Fibroblast of lung (primary cell): Measurements from ENCODE around the gene CCDC157. TPM values are rescaled to one million over a fixed set of nuclear protein-coding genes. Genes with fewer than 3 reads are reported as not detected.

Experiments
- DNase-seq, 2 donors: peaks; one replicate each; pipeline versions ENCODE4 v3.0.0 to v3.0.0-alpha.2; 2010; ENCODE audit warnings: low read depth in 2 of 2
- H2AFZ ChIP-seq: 2 replicates; pipeline ENCODE4 v1.5.1; 2012; ENCODE audit warnings: low read length, control low read depth, inconsistent platforms
- H3K27ac ChIP-seq: 2 replicates; pipeline ENCODE4 v1.5.1; 2011; ENCODE audit warnings: low read length, control low read depth; ENCODE audit not compliant: insufficient read depth
- H3K27me3 ChIP-seq: 2 replicates; pipeline ENCODE4 v1.5.1; 2011; ENCODE audit warnings: mild to moderate bottlenecking, low read length; ENCODE audit not compliant: control insufficient read depth, insufficient read depth
- H3K36me3 ChIP-seq: 2 replicates; pipeline ENCODE4 v1.5.1; 2011; ENCODE audit warnings: low read length; ENCODE audit not compliant: control insufficient read depth, insufficient read depth
- H3K4me1 ChIP-seq: 2 replicates; pipeline ENCODE4 v1.5.1; 2011; ENCODE audit warnings: low read length; ENCODE audit not compliant: control insufficient read depth, insufficient read depth; ENCODE audit errors: extremely low read depth
- H3K4me2 ChIP-seq: 2 replicates; pipeline ENCODE4 v1.5.1; 2011; ENCODE audit warnings: low read length, control low read depth; ENCODE audit not compliant: insufficient read depth; ENCODE audit errors: extremely low read depth
- H3K4me3 ChIP-seq, 4 experiments: fragments of 200-600 bp in 1 of 4; sonication (generic) in 1 of 4; replicated peaks in 1 of 4; 2 replicates each; pipeline ENCODE4 v1.5.1; 2011 to 2016; ENCODE audit warnings: low read length in 4 of 4, low read depth in 3 of 4, mild to moderate bottlenecking in 3 of 4, control low read depth in 2 of 4, inconsistent platforms in 1 of 4, mixed read lengths in 1 of 4; ENCODE audit not compliant: insufficient read depth in 1 of 4; ENCODE audit errors: control extremely low read depth in 1 of 4
- H3K79me2 ChIP-seq: 2 replicates; pipeline ENCODE4 v1.5.1; 2012; ENCODE audit warnings: mild to moderate bottlenecking, low read length, inconsistent platforms; ENCODE audit not compliant: control insufficient read depth, insufficient read depth
- H3K9ac ChIP-seq: 2 replicates; pipeline ENCODE4 v1.5.1; 2011; ENCODE audit warnings: mild to moderate bottlenecking, low read length, control low read depth; ENCODE audit not compliant: insufficient read depth
- H3K9me3 ChIP-seq: 2 replicates; pipeline ENCODE4 v1.5.1; 2012; ENCODE audit warnings: low read depth, low read length; ENCODE audit not compliant: control insufficient read depth, insufficient read depth
- H4K20me1 ChIP-seq: 2 replicates; pipeline ENCODE4 v1.5.1; 2011; ENCODE audit warnings: low read length; ENCODE audit not compliant: control insufficient read depth, insufficient read depth; ENCODE audit errors: extremely low read depth
- CTCF ChIP-seq, 2 donors: IDR thresholded peaks in 1 of 2; conservative IDR thresholded peaks in 1 of 2; 1 replicate in 1 of 2; 2 replicates in 1 of 2; pipeline ENCODE4 v1.5.1; 2011 to 2012; ENCODE audit warnings: low read length in 2 of 2, control low read depth in 1 of 2, inconsistent platforms in 1 of 2, low read depth in 1 of 2, mild to moderate bottlenecking in 1 of 2
- EZH2 ChIP-seq: IDR thresholded peaks from 2 replicates; pipeline ENCODE4 v1.5.1; 2012; ENCODE audit warnings: low read length, control low read depth, mild to moderate bottlenecking; ENCODE audit errors: missing control alignments
- polyA plus RNA-seq, 2 donors: library from polyadenylated mRNA; depleted of rRNA in 1 of 2; stranded (reverse) in 1 of 2; unstranded in 1 of 2; fragments of >200 nt; gene quantifications; 2 replicates each; pipeline ENCODE4 v1.2.1, GENCODE V29; 2011 to 2012; ENCODE audit warnings: missing spikeins in 1 of 2
- total RNA-seq: library from RNA; depleted of rRNA; stranded (reverse); fragments of >200 nt; gene quantifications from 2 replicates; pipeline ENCODE4 v1.2.1, GENCODE V29; 2014

CCDC157 gene
- total and polyA plus RNA-seq, 2 donors (not counting 1 experiment from before 2014, with no cell fraction given): 0.77 to 1.5 TPM

DNA sequence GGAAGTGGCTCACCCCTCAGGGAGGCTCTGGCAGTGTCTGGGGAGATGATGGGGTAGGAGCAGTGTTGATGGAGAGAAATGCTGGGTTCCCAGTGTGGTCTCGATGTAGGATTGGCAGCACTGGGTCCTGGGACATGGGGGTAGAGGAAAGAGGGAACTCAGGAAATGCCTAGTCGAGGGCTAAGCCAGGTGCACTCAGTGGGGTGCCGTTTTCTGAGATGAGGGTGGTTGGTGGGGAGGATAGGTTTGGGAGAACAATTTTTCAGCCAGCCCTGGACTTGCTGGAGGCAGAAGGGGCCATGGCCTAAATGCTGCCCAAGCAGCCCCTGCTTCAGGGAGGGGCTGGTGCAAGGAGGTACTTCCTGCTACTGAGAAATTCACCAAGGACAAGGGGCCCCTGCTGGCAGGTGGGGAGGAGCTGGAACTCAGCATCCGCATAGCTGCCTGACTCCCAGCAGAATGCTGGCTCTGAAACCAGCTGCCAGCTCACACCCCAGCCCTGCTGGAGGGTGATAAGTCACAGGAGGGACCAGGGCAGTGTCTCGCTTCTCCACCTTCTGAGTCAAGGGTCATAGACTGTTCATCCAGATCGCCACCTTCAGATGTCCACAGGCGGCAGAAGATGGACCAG, 6.0 kb downstream of the CCDC157 start:
- H3K27ac ChIP-seq: no peak overlapping the region
- TF ChIP-seq EZH2 (no peak), CTCF (conservative IDR thresholded peaks at IDR 0.05 in 1 of 2, IDR thresholded peaks at IDR 0.05 in 1 of 2; ENCODE audit: low read depth in 1 of 2, low read length in 2 of 2) (no peak)
- H3K4me3 ChIP-seq: no peak overlapping the region
- H3K9me3 ChIP-seq: no peaks in the 10 kb centered on the region
- no peak for DNase-seq
- H3K4me1 ChIP-seq: no peaks in the 10 kb centered on the region
- no peaks in the 10 kb centered on the region for H3K27me3 ChIP-seq
- no peaks in the 10 kb centered on the region for H3K79me2 ChIP-seq
- H3K36me3 ChIP-seq: no peaks in the 10 kb centered on the region
- no peak overlapping the region for H3K9ac ChIP-seq
- H3K4me2 ChIP-seq: no peak overlapping the region
- no peak overlapping the region for H2AFZ ChIP-seq
- H4K20me1 ChIP-seq: no peaks in the 10 kb centered on the region

- H3K4me2 ChIP-seq: no peak overlapping the region
- no peak overlapping the region for H3K4me3 ChIP-seq
- H3K27me3 ChIP-seq: no peaks in the 10 kb centered on the region
- no peaks in the 10 kb centered on the region for H3K36me3 ChIP-seq
- no peak overlapping the region for H2AFZ ChIP-seq
- no peak overlapping the region for H3K9ac ChIP-seq
- no peak overlapping the region for H3K27ac ChIP-seq
- no peak for DNase-seq
- no peaks in the 10 kb centered on the region for H3K9me3 ChIP-seq
- H3K79me2 ChIP-seq: no peaks in the 10 kb centered on the region
- TF ChIP-seq EZH2 (no peak), CTCF (conservative IDR thresholded peaks at IDR 0.05 in 1 of 2, IDR thresholded peaks at IDR 0.05 in 1 of 2; ENCODE audit: low read depth in 1 of 2, low read length in 2 of 2) (no peak)
- H4K20me1 ChIP-seq: no peaks in the 10 kb centered on the region
- no peaks in the 10 kb centered on the region for H3K4me1 ChIP-seq
Observed at GRCh38 chr22:30365891-30366290, 9.1 kb downstream of the CCDC157 start.

DNA sequence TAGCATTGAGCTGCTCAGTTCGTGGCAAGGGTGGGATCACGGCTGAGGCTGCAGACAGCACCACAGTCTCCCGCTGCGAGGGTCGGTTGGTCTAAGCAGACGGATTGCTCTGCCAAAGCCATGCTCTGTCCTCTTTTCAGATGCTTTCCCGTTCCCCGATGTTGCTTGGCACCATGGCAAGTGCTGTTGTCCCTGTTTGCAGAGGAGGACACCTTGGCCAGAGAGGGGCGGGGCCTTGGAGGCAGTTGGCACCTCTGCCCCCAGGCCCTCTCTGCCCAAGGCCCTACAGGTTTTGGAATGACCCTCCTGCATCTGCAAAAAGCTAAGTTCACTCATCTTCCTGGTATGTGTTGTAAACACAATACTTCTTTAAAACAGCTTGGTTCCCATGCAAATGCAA, 11.6 kb downstream of the CCDC157 start:
- no peaks in the 10 kb centered on the region for H4K20me1 ChIP-seq
- no peak for DNase-seq
- no peaks in the 10 kb centered on the region for H3K4me1 ChIP-seq
- no peak overlapping the region for H3K4me3 ChIP-seq
- no peak overlapping the region for H3K4me2 ChIP-seq
- TF ChIP-seq CTCF (conservative IDR thresholded peaks at IDR 0.05 in 1 of 2, IDR thresholded peaks at IDR 0.05 in 1 of 2; ENCODE audit: low read depth in 1 of 2, low read length in 2 of 2) (no peak), EZH2 (no peak)
- H3K9ac ChIP-seq: no peak overlapping the region
- H3K36me3 ChIP-seq: no peaks in the 10 kb centered on the region
- no peaks in the 10 kb centered on the region for H3K9me3 ChIP-seq
- H3K79me2 ChIP-seq: no peaks in the 10 kb centered on the region
- no peaks in the 10 kb centered on the region for H3K27me3 ChIP-seq
- no peak overlapping the region for H2AFZ ChIP-seq
- no peak overlapping the region for H3K27ac ChIP-seq
